ENCODE results near the gene NQO1.

NQO1 gene

GRCh38 chr16:69698404-69698803 lies 28.0 kb downstream of the NQO1 start:
- in situ Hi-C loops (cut with MboI; ENCODE audit: low pct_unique_long_range_greater_than_20kb, low sequenced_read_pairs, unreplicated experiment) = no loop called here
- DNase-seq (ENCODE audit: low spot score) = no peak
- TF ChIP-seq CTCF (IDR thresholded peaks at IDR 0.05; ENCODE audit: extremely low read depth, insufficient read depth, missing control alignments) = no peak

GRCh38 chr16:69693916-69694315 lies 32.4 kb downstream of the NQO1 start:
- DNase-seq (ENCODE audit: low spot score) = no peak
- TF ChIP-seq CTCF (IDR thresholded peaks at IDR 0.05; ENCODE audit: extremely low read depth, insufficient read depth, missing control alignments) = no peak
- in situ Hi-C loops (cut with MboI; ENCODE audit: low pct_unique_long_range_greater_than_20kb, low sequenced_read_pairs, unreplicated experiment) = no loop called here

GRCh38 chr16:69691980-69692911 lies 34.1 kb downstream of the NQO1 start:
- DNase-seq (ENCODE audit: low spot score) = no peak
- TF ChIP-seq CTCF (IDR thresholded peaks at IDR 0.05; ENCODE audit: extremely low read depth, insufficient read depth, missing control alignments) = no peak
- in situ Hi-C loops (cut with MboI; ENCODE audit: low pct_unique_long_range_greater_than_20kb, low sequenced_read_pairs, unreplicated experiment) = no loop called here

- no peak for TF ChIP-seq CTCF (IDR thresholded peaks at IDR 0.05; ENCODE audit: extremely low read depth, insufficient read depth, missing control alignments)
- DNase-seq (ENCODE audit: low spot score) = no peak
- in situ Hi-C loops (cut with MboI; ENCODE audit: low pct_unique_long_range_greater_than_20kb, low sequenced_read_pairs, unreplicated experiment) = no loop called here
Measured at GRCh38 chr16:69688589-69688988, 37.8 kb downstream of the NQO1 start.

GRCh38 chr16:69680358-69680757 lies 46.0 kb downstream of the NQO1 start:
- no peak for DNase-seq (ENCODE audit: low spot score)
- no peak for TF ChIP-seq CTCF (IDR thresholded peaks at IDR 0.05; ENCODE audit: extremely low read depth, insufficient read depth, missing control alignments)
- in situ Hi-C loops (cut with MboI; ENCODE audit: low pct_unique_long_range_greater_than_20kb, low sequenced_read_pairs, unreplicated experiment) = no loop called here

GRCh38 chr16:69672998-69673713 lies 53.2 kb downstream of the NQO1 start:
- no peak for DNase-seq (ENCODE audit: low spot score)
- no peak for TF ChIP-seq CTCF (IDR thresholded peaks at IDR 0.05; ENCODE audit: extremely low read depth, insufficient read depth, missing control alignments)
- in situ Hi-C loops (cut with MboI; ENCODE audit: low pct_unique_long_range_greater_than_20kb, low sequenced_read_pairs, unreplicated experiment) = no loop called here

Measured in GM13977 (cell line).